ENCODE results near the gene SLC22A15. TPM values are rescaled to one million over a fixed set of nuclear protein-coding genes. Genes with fewer than 3 reads are reported as not detected.

The SLC22A15 gene
- polyA plus RNA-seq, 3 donors = 3.2 to 33.4 (median 4.5) TPM

GRCh38 chr1:116097626-116098025 is 121.3 kb downstream of the SLC22A15 start:
- Histone ChIP-seq H3K27me3 (ENCODE audit: control insufficient read depth in 2 of 2, insufficient read depth in 2 of 2, low read length in 2 of 2) (no peaks in the 10 kb centered on the region), H3K36me3 (replicated peaks in 1 of 2; ENCODE audit: control insufficient read depth in 1 of 2, insufficient read depth in 2 of 2, low read length in 2 of 2) (peaks cover 12 to 53% of the 10 kb centered on the region in 2 donors), H3K4me1 (ENCODE audit: control insufficient read depth in 1 of 2, insufficient read depth in 2 of 2, low read length in 2 of 2) (no peaks in the 10 kb centered on the region), H3K4me2 (replicated peaks; ENCODE audit: extremely low read depth, low read length, poor library complexity, severe bottlenecking) (no peak overlapping the region), H2AFZ (ENCODE audit: insufficient read depth, low read depth, low read length, poor library complexity, severe bottlenecking) (no peak overlapping the region), H3K79me2 (ENCODE audit: insufficient read depth, low read length) (no peaks in the 10 kb centered on the region), H3K9ac (ENCODE audit: insufficient read depth, low read length, poor library complexity, severe bottlenecking) (no peak overlapping the region), H3K27ac (ENCODE audit: low read depth in 1 of 2, low read length in 2 of 2) (no peak overlapping the region), H4K20me1 (ENCODE audit: insufficient read depth, low read length) (no peaks in the 10 kb centered on the region), H3K4me3 (replicated peaks in 1 of 3; ENCODE audit: low read depth in 2 of 3, low read length in 3 of 3) (no peak overlapping the region), H3K9me3 (replicated peaks in 1 of 2; ENCODE audit: control insufficient read depth in 1 of 2, insufficient read depth in 1 of 2, low read length in 2 of 2) (peaks cover 4 to 6% of the 10 kb centered on the region in 2 donors)
- Mint-ChIP-seq H3K27ac (no peak overlapping the region), H3K9me3 (peaks cover 5 to 19% (median 9%) of the 10 kb centered on the region in 7 donors), H3K27me3 (ENCODE audit: low read depth in 3 of 3) (no peaks in the 10 kb centered on the region), H3K4me1 (no peaks in the 10 kb centered on the region), H3K4me3 (no peak overlapping the region), H3K36me3 (peaks cover 34 to 47% of the 10 kb centered on the region in 2 donors)
- no peak for DNase-seq
- TF ChIP-seq CTCF (IDR thresholded peaks at IDR 0.05) = no peak
- intact Hi-C loops (cut with micrococcal nuclease) = no loop called here
- no CpG with 5 or more reads among the region's 1 CpG for WGBS (ENCODE audit: insufficient coverage)

GRCh38 chr1:116099379-116099778 is 123.1 kb downstream of the SLC22A15 start:
- H3K36me3 ChIP-seq (replicated peaks in 1 of 2; ENCODE audit: control insufficient read depth in 1 of 2, insufficient read depth in 2 of 2, low read length in 2 of 2) = peaks cover 11 to 36% of the 10 kb centered on the region in 2 donors
- no peak for TF ChIP-seq CTCF (IDR thresholded peaks at IDR 0.05)
- H3K27ac Mint-ChIP-seq = peak overlapping the region in 1 of 7 donors; percentile 41
- H3K27me3 Mint-ChIP-seq (ENCODE audit: low read depth in 3 of 3) = no peaks in the 10 kb centered on the region
- H3K4me1 ChIP-seq (ENCODE audit: control insufficient read depth in 1 of 2, insufficient read depth in 2 of 2, low read length in 2 of 2) = no peaks in the 10 kb centered on the region
- H3K27ac ChIP-seq (ENCODE audit: low read depth in 1 of 2, low read length in 2 of 2) = no peak overlapping the region
- H2AFZ ChIP-seq (ENCODE audit: insufficient read depth, low read depth, low read length, poor library complexity, severe bottlenecking) = no peak overlapping the region
- no peak overlapping the region for H3K4me3 Mint-ChIP-seq
- intact Hi-C loops (cut with micrococcal nuclease) = no loop called here
- H3K27me3 ChIP-seq (ENCODE audit: control insufficient read depth in 2 of 2, insufficient read depth in 2 of 2, low read length in 2 of 2) = no peaks in the 10 kb centered on the region
- peaks cover 3 to 4% of the 10 kb centered on the region in 2 donors for H3K9me3 ChIP-seq (replicated peaks in 1 of 2; ENCODE audit: control insufficient read depth in 1 of 2, insufficient read depth in 1 of 2, low read length in 2 of 2)
- 100% methylated on average over 4 of the region's 4 CpGs for WGBS (ENCODE audit: insufficient coverage)
- peaks cover 0 to 17% (median 8%) of the 10 kb centered on the region in 7 donors for H3K9me3 Mint-ChIP-seq
- DNase-seq = no peak
- no peaks in the 10 kb centered on the region for H3K79me2 ChIP-seq (ENCODE audit: insufficient read depth, low read length)
- no peak overlapping the region for H3K4me2 ChIP-seq (replicated peaks; ENCODE audit: extremely low read depth, low read length, poor library complexity, severe bottlenecking)
- no peaks in the 10 kb centered on the region for H4K20me1 ChIP-seq (ENCODE audit: insufficient read depth, low read length)
- no peaks in the 10 kb centered on the region for H3K4me1 Mint-ChIP-seq
- H3K36me3 Mint-ChIP-seq = peaks cover 20 to 33% of the 10 kb centered on the region in 2 donors
- no peak overlapping the region for H3K4me3 ChIP-seq (replicated peaks in 1 of 3; ENCODE audit: low read depth in 2 of 3, low read length in 3 of 3)
- H3K9ac ChIP-seq (ENCODE audit: insufficient read depth, low read length, poor library complexity, severe bottlenecking) = no peak overlapping the region
